GM12872 (cell line): ENCODE data around the gene EPHA1.

Source experiments
- TF ChIP-seq, protein P1 (sequence below): IDR thresholded peaks from 3 replicates; pipeline ENCODE4 v1.5.1; 2011; ENCODE audit warnings: low read depth, mild to moderate bottlenecking, low read length, moderate library complexity; ENCODE audit not compliant: insufficient read depth

Gene EPHA1

DNA sequence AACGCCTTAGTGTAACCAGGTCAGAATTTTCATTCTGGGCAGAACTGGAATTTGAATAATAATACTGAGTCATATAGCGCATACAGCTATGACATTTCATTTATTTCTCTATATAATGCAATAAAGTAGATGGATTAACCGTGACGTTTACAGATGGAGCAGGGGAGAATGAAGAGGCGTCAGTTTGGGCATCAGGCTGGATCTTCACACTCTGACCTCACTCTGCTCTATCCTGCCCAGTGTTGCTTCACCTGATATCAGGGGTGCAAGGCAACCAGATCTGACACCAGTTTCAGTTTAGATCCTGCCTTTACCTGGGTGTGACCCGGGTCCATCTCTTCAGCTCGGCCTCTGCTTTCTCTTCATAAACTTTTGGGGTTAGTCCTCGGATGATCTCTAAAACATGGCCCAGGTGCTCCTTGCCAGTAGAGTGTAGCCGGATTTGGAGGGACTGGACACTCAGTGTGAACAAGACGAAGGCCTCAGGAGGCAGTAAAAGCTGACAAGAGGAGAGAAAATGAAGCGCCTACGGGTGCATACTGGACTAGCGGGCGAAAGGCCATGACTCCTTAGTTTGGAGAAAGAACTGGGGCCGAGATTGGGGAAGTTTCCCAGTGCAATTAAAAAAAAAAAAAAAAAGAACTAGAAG lies 28.9 kb downstream of the EPHA1 start:
- TF ChIP-seq, protein P1, sequence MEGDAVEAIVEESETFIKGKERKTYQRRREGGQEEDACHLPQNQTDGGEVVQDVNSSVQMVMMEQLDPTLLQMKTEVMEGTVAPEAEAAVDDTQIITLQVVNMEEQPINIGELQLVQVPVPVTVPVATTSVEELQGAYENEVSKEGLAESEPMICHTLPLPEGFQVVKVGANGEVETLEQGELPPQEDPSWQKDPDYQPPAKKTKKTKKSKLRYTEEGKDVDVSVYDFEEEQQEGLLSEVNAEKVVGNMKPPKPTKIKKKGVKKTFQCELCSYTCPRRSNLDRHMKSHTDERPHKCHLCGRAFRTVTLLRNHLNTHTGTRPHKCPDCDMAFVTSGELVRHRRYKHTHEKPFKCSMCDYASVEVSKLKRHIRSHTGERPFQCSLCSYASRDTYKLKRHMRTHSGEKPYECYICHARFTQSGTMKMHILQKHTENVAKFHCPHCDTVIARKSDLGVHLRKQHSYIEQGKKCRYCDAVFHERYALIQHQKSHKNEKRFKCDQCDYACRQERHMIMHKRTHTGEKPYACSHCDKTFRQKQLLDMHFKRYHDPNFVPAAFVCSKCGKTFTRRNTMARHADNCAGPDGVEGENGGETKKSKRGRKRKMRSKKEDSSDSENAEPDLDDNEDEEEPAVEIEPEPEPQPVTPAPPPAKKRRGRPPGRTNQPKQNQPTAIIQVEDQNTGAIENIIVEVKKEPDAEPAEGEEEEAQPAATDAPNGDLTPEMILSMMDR, result no peak

DNA sequence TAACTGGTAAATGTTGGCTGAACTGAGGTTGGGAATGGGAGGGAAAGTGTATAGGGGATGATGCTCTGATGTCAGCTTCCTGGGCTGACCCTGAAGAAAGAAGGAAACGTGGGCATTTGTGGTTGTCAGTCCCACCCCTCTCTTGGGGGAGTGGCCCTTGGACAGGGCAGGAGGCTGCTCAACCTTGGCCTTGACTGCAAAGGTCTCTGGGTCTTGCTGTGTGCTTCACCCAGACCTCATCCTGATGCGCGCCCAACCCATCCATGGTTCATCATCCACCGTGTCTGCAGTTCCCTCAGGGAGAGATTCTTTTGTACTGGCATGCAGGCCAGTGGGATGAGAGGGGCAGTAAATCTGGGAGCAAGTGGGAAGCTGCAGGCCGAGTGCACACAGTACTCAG lies 32.3 kb downstream of the EPHA1 start:
- TF ChIP-seq, protein P1, result no peak

DNA sequence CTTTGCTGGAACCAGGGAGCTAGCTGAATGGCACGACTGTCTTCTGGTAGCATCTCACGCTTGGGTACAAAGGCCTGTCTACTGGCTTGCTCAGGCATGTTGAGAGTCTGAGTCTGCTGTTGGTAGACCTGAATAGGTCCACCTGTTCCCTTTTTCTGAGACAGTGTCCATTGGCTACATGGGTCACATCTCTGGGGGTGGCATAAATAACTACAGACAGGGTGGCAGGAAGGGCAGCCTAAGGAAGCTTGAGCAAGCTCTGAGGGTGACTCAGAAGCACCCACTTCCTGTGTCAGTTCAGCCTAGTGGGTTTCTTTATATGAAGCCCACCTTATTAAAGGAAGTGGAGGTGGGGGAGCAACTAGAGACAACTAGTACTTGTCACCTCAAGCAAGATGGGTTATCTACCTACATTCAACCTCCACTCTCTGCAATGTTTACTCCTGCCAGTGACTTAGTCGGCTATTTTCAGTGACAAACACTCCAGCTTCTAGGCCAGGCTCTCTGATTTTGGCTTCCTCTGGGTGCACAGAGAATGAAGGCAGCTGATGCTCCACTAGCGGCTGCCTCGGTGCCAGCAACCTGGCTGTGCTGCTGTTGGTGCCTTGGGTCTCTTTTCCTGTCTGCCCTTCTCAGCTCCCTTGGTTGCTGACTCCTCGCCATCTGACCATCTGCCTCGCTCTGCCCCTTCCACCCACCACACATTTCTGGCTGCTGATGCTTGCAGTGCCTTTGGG lies 33.2 kb downstream of the EPHA1 start:
- TF ChIP-seq, protein P1, result no peak

DNA sequence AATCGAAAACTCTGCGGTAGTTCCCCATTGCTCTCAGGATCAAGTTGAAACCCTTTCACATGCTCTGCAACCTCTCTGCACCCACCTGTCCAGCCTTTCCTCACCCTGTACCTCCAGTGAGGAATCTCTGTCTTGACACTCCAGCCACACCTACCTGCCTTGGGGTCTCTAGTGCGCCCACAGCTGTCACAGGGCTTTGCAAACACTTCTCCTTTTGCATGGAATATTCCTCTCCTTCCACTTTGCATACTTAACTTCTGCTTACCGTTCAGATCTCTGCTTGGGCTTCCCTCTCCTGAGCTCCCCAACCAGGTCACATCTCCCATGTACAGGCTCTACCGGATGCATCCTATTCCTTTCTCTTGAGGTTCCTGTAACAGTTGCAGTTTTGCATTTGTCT lies 34.1 kb downstream of the EPHA1 start:
- TF ChIP-seq, protein P1, result no peak

DNA sequence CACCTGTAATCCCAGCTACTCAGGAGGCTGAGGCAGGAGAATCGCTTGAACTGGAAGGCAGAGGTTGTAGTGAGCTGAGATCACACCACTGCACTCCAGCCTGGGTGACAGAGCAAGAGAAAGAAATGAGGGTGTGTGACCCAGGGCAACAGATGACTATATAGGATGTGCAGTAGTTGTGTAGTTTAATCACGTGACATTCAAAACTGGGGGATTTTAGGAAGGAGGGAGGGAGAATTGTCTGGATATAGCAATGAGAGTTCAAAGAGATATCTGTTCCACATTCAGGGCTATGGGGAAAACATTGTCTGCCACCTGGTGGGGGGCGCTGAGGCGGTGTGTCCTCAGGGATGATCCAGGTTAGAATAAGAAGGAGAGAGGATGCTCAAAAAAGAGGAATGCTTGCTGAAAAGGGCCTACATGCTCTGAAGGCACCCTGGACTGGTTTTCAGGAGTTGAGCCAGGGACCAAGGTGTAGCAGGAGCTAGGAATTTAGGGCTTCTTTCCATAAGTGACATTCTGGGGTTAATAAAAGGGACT lies 35.3 kb downstream of the EPHA1 start:
- TF ChIP-seq, protein P1, result 0 out of 3 replicates have a peak, but pooled peaks have one; percentile 4

DNA sequence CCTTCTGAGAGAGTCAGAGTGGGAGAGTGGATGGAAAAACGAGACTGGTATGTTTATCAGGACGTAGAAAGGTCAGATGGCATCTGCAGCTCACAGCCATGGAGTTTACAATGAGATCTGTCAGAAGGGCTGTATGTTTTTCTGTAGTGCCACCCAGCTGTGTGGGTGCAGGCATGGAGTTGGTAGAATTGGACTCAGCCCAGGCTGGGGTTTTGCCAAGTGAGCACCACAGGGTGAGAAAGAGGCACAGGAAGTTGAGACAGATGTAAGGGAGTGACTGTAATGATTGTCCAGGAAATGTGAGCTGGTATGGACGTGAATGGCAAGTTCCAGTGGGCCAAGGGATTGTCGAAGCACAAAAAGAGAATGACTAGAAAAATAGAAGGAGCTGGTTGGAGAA lies 36.6 kb downstream of the EPHA1 start:
- TF ChIP-seq, protein P1, result no peak
